ENCODE measurements around the gene ZRANB3. TPM values are rescaled to one million over a fixed set of nuclear protein-coding genes. Genes with fewer than 3 reads are reported as not detected.
"Not testable (repeated sequence)": the region's sequence is repeated elsewhere in the genome, so short reads cannot be mapped to it uniquely, and the experiment has no call there.

ZRANB3 gene
- total and polyA plus RNA-seq, 8 donors = 0.91 to 6.1 (median 4.1) TPM

GRCh38 chr2:135409436-135409835 is 121.6 kb downstream of the ZRANB3 start:
- WGBS, 2 donors = 91 to 93% methylated on average over 5 of the region's 5 CpGs
- H3K27me3 ChIP-seq = no peaks in the 10 kb centered on the region
- TF ChIP-seq CTCF (IDR thresholded peaks at IDR 0.05) = no peak
- H3K4me1 ChIP-seq = no peaks in the 10 kb centered on the region
- H3K4me3 ChIP-seq = no peak overlapping the region
- FAIRE-seq = no peak
- no peak overlapping the region for H3K27ac ChIP-seq
- ATAC-seq = no peak
- DNase-seq = no peak
- intact Hi-C loops (cut with DNase I) = no loop called here
- H3K9me3 ChIP-seq = no peaks in the 10 kb centered on the region
- H3K36me3 ChIP-seq = no peaks in the 10 kb centered on the region

DNA sequence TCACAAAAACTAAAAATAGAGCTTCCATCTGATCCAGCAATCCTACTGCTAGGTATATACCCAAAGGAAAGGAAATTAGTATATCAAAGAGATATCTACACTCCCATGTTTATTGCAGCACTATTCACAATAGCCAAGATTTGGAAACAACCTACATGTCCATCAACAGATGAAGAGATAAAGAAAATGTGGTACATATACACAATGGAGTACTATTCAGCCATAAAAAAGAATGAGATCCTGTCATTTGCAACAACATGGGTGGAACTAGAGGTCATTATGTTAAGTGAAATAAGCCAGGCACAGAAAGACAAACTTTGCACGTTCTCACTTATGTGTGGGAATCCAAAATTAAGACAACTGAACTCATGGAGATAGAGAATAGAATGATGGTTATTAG is 134.8 kb downstream of the ZRANB3 start:
- H3K27ac ChIP-seq; FAIRE-seq; H3K4me1 ChIP-seq; ATAC-seq; intact Hi-C loops (cut with DNase I); H3K36me3 ChIP-seq; H3K27me3 ChIP-seq; H3K9me3 ChIP-seq; DNase-seq; H3K4me3 ChIP-seq: not testable (repeated sequence)
- WGBS, 2 donors = 86 to 90% methylated on average over 1 of the region's 1 CpG

- Histone ChIP-seq H3K27ac (no peak overlapping the region), H3K27me3 (no peaks in the 10 kb centered on the region), H3K9me3 (no peaks in the 10 kb centered on the region), H3K4me1 (no peaks in the 10 kb centered on the region), H3K36me3 (no peaks in the 10 kb centered on the region), H3K4me3 (no peak overlapping the region)
- no peak for TF ChIP-seq CTCF (IDR thresholded peaks at IDR 0.05)
- 48 to 60% methylated on average over 2 of the region's 2 CpGs for WGBS, 2 donors
- intact Hi-C loops (cut with DNase I) = no loop called here
- DNase-seq (no peak), FAIRE-seq (no peak), ATAC-seq (no peak)
Observed at GRCh38 chr2:135386993-135387392, 144.0 kb downstream of the ZRANB3 start.

- Histone ChIP-seq H3K9me3 (no peaks in the 10 kb centered on the region), H3K4me3 (no peak overlapping the region), H3K27ac (no peak overlapping the region), H3K36me3 (no peaks in the 10 kb centered on the region), H3K4me1 (no peaks in the 10 kb centered on the region), H3K27me3 (no peaks in the 10 kb centered on the region)
- intact Hi-C loops (cut with DNase I) = no loop called here
- FAIRE-seq (no peak), DNase-seq (no peak), ATAC-seq (no peak)
- TF ChIP-seq CTCF (IDR thresholded peaks at IDR 0.05) = no peak
Observed at GRCh38 chr2:135378591-135378990, 152.4 kb downstream of the ZRANB3 start.

- H3K36me3 ChIP-seq = no peaks in the 10 kb centered on the region
- no peaks in the 10 kb centered on the region for H3K27me3 ChIP-seq
- no peak overlapping the region for H3K4me3 ChIP-seq
- H3K27ac ChIP-seq = no peak overlapping the region
- intact Hi-C loops (cut with DNase I) = no loop called here
- no peaks in the 10 kb centered on the region for H3K4me1 ChIP-seq
- WGBS, 2 donors = 92 to 100% methylated on average over 3 to 4 of the region's 4 CpGs
- no peak for FAIRE-seq
- no peak for DNase-seq
- TF ChIP-seq CTCF (IDR thresholded peaks at IDR 0.05) = no peak
- H3K9me3 ChIP-seq = no peaks in the 10 kb centered on the region
- ATAC-seq = no peak
Observed at GRCh38 chr2:135373702-135374101, 157.3 kb downstream of the ZRANB3 start.

- no peak for TF ChIP-seq CTCF (IDR thresholded peaks at IDR 0.05)
- no peak for FAIRE-seq
- no peaks in the 10 kb centered on the region for H3K9me3 ChIP-seq
- H3K27me3 ChIP-seq = no peaks in the 10 kb centered on the region
- no peak overlapping the region for H3K4me3 ChIP-seq
- no peaks in the 10 kb centered on the region for H3K36me3 ChIP-seq
- WGBS, 2 donors = 88 to 93% methylated on average over 6 of the region's 6 CpGs
- intact Hi-C loops (cut with DNase I) = no loop called here
- no peak for ATAC-seq
- DNase-seq = no peak
- H3K4me1 ChIP-seq = no peaks in the 10 kb centered on the region
- H3K27ac ChIP-seq = no peak overlapping the region
Observed at GRCh38 chr2:135349941-135350340, 181.1 kb downstream of the ZRANB3 start.

GRCh38 chr2:135348096-135348704 is 182.8 kb downstream of the ZRANB3 start:
- H3K27me3 ChIP-seq; H3K9me3 ChIP-seq; H3K36me3 ChIP-seq; FAIRE-seq; intact Hi-C loops (cut with DNase I); H3K4me3 ChIP-seq; H3K27ac ChIP-seq; ATAC-seq; H3K4me1 ChIP-seq; DNase-seq: not testable (repeated sequence)
- 98 to 99% methylated on average over 5 of the region's 5 CpGs for WGBS, 2 donors
